ENCODE measurements around the gene COL5A1.
"Not testable (repeated sequence)": the region's sequence is repeated elsewhere in the genome, so short reads cannot be mapped to it uniquely, and the experiment has no call there.

Gene COL5A1

GRCh38 chr9:134676886-134677285, 35.3 kb downstream of the COL5A1 start:
- no peak for DNase-seq (ENCODE audit: low spot score)

GRCh38 chr9:134677743-134678142, 36.1 kb downstream of the COL5A1 start:
- DNase-seq (ENCODE audit: low spot score) = no peak

DNA sequence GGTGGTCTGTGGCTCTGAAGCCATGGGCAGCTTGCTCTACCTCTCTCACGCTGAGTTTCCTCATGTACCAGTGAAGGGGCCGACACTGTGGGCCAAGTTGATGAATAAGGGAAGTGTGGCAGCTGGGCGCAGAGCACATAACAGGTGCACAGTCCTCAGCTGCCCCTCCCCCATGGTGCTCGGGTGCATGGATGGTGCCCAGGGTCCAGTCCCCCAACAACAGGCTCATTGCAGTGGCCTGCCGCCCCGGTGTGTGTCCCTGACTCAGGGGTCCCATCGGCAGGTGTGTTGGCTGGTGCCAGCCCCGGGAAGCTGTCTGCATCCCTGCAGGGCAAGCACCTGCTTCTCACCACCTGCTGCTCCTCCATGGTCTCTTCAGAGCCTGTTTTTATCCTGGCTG, 36.6 kb downstream of the COL5A1 start:
- no peak for DNase-seq (ENCODE audit: low spot score)

DNA sequence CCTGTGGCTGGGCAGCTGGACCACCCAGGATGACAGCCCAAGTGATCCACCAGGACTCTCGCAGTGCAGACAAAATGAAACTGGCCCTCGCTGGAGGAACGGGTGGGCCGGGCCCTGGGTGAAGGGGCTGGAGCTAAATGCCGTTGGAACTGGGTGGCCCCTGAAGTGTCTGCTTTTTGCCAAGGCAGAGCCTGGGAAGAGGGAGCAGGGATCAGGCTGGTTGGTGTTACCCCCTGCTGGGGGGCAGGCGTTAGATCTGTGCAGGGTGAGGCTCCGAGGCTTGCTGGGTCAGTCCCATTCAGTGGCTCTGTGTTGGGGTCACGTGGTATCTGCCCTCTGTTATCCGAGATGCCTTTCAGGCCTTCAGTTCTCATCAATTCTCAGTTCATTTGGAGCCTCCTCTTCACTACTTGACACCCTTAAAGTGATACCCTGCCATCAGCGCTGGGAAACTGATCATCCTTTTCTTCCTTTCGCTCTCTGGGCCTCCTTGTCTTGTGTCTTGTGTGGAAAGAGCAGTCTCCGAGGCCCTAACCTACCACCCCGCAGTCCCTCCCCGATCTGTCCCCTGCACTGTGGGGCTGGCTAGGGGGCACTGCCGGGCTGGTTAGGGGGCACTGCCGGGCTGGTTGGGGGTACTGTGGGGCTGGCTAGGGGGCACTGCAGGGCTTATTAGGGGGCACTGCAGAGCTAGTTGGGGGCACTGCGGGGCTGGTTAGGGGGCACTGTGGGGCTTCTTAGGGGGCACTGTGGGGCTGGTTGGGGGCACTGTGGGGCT, 37.3 kb downstream of the COL5A1 start:
- DNase-seq (ENCODE audit: low spot score) = no peak

DNA sequence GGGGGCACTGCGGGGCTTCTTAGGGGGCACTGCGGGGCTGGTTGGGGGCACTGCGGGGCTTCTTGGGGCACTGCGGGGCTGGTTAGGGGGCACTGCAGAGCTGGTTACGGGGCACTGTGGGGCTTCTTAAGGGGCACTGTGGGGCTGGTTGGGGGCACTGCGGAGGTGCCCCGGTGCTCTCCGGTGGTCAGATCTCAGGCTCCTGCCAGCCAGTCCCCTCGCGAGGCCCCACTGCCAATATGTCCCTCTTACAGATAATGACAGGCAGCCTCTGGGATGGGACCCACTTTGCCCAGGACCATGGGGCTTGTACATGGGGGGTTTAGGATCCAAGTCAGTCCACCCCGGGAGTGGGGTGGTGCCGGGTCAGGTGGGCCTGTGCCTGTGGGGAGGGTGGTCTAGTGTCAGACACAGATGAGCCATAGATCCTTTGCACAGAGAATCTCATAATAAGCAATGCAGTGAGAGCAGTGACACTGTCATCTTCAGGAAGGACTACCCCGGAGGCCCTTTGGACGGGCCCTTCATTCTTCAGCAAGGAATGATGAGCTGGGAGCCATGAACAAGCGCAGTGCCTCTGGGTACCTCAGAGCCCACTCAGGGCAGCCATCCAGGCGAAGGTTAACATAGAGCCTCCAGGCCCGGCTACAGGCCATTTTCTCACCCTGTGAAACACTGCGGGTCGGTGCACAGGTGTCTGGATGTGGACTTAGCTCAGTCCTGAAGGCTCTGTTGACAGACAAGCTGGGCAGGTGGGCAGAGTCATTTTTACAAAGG, 38.2 kb downstream of the COL5A1 start:
- no peak for DNase-seq (ENCODE audit: low spot score)

- no peak for DNase-seq (ENCODE audit: low spot score)
Observed at GRCh38 chr9:134680393-134681060, 38.9 kb downstream of the COL5A1 start.

GRCh38 chr9:134681061-134681661, 39.6 kb downstream of the COL5A1 start:
- DNase-seq (ENCODE audit: low spot score) = no peak

DNA sequence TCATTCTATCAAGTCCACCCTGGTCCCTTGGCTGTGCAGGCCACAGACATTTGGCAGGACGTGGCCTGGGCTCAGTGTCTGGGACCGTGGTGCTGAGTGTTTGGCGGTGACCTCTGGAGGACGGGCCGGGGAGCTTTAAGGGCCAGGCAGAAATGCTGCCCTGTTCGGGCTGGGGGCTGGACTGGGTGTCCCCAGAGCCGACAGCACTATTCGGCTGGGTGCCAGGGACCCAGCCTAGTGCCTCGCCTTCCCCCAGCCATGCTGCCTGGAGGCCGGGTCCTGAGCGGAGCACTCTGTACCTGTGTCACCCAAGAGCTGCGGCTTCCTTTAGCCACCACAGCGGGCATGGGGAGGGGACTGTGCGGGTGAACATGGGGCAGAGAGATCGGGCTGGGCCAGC, 40.4 kb downstream of the COL5A1 start:
- no peak for DNase-seq (ENCODE audit: low spot score)

GRCh38 chr9:134682651-134683364, 41.2 kb downstream of the COL5A1 start:
- DNase-seq (ENCODE audit: low spot score) = no peak

- DNase-seq (ENCODE audit: low spot score) = no peak
Observed at GRCh38 chr9:134683714-134684374, 42.2 kb downstream of the COL5A1 start.

DNA sequence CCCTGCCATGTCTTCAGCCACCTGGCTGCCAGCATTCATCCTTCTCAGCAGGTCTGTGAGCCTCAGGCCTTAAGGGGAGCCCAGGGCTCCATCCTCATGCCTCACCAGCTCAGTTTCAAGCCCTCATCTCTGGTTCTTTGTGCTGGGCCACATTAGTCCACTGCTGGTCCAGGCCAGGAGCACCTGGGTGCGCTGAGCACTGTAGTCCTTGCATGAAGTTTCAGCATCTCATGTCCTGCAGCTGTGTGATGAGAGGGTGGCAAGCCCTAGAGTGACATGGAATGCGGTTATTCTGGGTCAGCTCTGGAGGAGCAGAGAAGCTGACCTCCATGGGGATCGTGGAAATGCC, 42.7 kb downstream of the COL5A1 start:
- DNase-seq (ENCODE audit: low spot score) = no peak

DNA sequence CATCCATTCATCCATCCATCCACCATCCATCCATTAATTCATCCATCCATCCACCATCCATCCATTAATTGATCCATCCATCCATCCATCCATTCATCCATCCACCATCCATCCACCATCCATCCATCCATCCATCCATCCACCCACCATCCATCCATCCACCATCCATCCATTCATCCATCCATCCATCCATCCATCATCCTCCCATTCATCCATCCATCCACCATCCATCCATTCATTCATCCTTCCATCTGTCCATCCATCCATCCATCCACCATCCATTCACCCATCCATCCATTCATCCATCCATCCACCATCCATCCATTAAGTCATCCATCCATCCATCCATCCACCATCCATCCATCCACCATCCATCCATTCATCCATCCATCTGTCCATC, 43.3 kb downstream of the COL5A1 start:
- DNase-seq (ENCODE audit: low spot score) = not testable (repeated sequence)

- no peak for DNase-seq (ENCODE audit: low spot score)
Observed at GRCh38 chr9:134685784-134686183, 44.2 kb downstream of the COL5A1 start.

- no peak for DNase-seq (ENCODE audit: low spot score)
Observed at GRCh38 chr9:134686896-134687295, 45.3 kb downstream of the COL5A1 start.

DNA sequence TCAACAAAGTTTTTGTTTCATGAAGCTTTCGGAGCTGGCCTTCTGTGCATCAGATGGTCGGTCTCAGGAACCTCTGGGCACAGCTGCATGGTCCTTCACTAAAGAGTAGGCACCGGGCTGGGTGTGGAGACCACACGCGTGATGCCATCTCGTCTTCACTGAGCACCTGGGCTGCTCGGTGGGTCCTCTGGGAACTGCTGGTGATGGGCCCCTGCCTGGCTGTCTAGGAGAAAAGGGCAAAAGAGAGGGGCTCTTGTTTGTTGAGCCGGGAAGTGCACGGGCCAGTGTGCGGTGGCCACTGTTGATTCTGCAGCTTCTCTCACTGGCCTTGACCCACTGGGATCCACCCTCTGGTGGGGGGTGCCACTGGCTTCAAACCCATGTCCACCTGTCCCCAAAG, 46.0 kb downstream of the COL5A1 start:
- DNase-seq (ENCODE audit: low spot score) = no peak

GRCh38 chr9:134688231-134688630, 46.6 kb downstream of the COL5A1 start:
- DNase-seq (ENCODE audit: low spot score) = no peak

- no peak for DNase-seq (ENCODE audit: low spot score)
Observed at GRCh38 chr9:134688661-134689320, 47.2 kb downstream of the COL5A1 start.

- peak; percentile 9 for DNase-seq (ENCODE audit: low spot score)
Observed at GRCh38 chr9:134689321-134690181, 47.9 kb downstream of the COL5A1 start.

- no peak for DNase-seq (ENCODE audit: low spot score)
Observed at GRCh38 chr9:134690301-134690751, 48.7 kb downstream of the COL5A1 start.

Data from pons (tissue), 1 donor.